Glomerular visceral epithelial cell (primary cell): ENCODE results near the gene SLC19A2.

Source experiments
- DNase-seq: peaks from one replicate; pipeline ENCODE4 v3.0.0-alpha.2; 2016; ENCODE audit errors: extremely low spot score

The SLC19A2 gene

DNA sequence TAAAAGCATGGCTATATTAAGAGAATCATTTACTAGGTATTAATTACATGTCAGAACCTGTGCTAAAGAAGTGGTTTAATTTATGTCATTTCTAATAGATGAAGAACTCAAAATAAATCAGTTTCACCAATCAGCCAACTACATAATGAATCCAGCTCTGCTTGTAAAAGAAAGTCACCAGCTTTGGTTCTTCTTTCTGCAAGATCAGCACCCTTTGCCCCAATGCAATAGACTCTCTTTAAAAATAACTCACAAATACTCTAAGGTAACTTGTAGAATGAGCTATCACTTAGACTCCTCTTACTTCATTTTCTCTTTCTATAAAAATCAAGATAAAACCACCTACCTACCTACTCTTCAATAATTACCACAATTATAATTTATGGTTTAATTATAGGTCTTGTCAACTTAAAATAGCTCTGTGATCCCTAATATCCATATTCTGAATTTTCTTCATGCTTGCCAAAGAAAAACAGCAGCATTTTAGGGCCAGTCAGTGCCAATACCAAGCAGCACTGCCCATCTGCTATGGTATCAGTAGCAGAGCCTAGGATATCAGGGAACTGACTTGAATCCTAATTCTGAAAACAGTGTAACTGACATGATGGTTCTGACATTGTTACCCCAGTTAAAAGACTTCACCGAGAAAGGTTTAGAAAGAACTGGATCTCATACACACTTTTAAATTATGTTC, 11.3 kb downstream of the SLC19A2 start:
- no peak for DNase-seq

DNA sequence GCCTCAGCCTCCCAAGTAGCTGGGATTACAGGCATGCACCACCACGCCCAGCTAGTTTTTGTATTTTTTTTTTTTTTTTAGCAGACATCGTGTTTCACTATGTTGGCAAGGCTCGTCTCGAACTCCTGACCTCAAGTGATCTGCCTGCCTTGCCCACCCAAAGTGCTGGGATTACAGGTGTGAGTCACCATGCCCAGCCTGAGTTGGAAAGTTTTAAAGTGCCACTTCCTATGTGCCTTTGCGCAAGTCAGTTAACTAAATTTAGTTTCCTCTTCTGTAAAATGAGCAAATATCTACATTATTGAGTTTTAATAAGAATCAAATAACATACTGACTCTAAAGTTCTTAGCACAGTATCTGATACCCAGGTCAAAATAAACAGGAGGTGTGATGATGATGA, 12.4 kb downstream of the SLC19A2 start:
- DNase-seq, result no peak

DNA sequence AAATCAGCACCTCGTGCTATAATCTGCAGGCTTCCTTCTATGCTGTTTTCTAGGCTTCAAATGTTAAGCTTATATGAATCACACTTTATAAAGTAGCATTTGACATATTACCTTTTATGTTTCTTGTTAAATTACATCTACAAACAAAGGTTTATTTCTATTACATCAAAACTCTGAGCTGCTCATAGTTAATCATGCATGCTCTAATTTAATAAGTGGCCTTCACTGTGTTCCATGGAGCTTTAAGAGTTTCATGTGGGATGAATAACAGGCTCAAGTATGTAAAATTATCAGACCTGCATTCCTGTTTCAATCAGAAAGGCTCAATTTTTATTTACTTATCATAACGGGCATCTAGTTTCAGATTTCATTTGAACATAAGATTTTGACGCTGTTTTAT, 13.0 kb downstream of the SLC19A2 start:
- no peak for DNase-seq

DNA sequence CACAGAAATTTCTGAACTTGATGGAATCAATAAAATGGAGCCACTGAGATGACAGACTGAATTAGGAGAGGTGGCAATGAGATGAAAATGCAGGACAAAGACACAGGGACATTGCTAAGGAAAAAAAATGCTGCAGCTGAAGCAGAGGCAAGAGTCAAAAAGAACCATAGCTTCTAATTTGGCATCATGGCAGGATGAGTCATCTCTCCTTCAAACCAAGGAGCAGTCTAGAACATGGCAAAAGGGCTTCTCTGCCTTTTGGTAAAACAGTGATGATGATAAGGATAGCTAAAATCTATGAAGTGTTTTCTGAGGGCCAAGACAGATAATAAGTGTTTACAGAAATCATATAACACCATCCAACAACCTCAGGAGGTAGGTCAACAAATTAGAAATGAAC, 16.8 kb downstream of the SLC19A2 start:
- DNase-seq, result no peak

- peak; percentile 60 for DNase-seq
Measured at GRCh38 chr1:169466259-169467230, 19.2 kb downstream of the SLC19A2 start.

DNA sequence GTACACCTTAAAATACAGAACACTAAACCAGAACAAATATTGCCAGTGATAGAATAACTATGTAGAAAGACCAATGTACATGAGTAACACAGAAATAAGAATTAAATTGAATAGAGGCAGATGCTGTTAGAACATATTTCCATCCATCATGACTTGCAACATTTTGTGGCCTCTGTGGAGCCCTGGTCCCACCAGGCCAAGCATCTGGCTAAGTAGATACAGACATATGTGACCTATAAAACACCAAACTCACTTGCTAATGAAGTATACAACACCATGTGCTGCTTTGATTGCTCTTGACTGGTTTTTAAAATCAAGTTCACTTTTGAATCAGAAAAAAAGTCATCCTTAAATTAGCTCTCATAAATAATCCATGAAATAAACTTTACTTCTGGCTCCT, 20.5 kb downstream of the SLC19A2 start:
- no peak for DNase-seq

DNA sequence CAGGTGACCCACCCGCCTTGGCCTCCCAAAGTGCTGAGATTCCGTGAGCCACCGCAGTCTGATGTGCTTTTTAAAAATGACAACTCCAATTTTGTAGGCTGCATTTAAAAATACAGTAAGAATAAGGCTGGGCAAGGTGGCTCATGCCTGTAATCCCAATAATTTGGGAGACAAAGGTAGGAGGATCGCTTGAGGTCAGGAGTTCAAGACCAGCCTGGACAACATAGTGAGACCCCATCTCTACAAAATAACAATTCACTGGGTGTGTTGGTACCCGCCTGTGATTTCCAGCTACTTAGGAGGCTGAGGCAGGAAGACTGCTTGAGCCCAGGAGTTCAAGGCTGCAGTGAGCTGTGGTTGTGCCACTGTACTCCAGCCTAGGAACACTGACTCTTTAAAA, 23.4 kb downstream of the SLC19A2 start:
- no peak for DNase-seq

- no peak for DNase-seq
Measured at GRCh38 chr1:169461390-169462000, 24.2 kb downstream of the SLC19A2 start.

DNA sequence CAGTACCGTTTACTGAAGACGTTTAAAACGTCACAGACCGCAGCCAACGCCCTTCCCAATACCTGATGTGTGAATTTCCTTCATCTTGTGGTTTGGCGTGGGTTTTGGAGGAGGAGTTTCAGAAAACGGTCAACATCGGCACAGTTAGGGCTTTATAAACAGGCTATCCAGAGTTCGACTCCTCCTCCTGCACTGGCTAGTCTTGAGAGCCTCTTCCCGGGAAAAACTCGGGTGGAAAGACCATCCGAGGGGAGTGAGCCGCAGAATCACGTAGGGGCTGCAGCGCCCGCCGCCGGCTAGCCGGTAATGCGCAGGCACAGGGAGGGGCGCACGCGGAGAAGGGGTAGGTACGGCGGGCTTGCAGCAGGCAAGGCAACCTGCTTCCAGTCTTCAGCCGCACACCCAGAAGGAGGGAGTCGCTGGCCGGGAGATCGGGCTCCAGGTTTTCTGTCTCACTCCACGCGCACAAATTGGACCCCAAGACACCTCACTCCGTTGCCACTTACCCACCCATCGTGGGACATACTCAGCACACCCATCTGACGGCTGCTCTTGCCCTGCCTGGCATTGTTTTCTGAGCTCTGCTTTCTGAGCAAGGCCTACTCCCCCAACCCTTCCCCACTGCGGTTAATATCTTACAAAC, 25.4 kb downstream of the SLC19A2 start:
- no peak for DNase-seq

DNA sequence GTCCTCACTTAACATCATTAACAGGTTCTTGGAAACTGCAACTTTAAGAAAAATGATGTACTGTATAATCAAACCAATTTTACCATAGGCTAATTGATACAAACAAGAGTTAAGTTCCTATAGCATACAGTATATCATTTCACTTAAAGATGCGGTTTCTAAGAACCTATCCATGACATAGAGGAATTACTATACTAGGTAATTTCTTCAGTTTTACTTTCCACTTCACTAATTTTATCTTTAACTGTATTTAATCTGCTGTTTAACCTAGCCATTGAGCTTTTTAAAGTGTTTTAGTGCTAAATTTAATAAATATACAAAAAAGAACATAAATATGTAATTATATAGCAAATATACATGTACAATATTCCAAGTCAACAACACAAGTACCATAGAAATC, 28.3 kb downstream of the SLC19A2 start:
- DNase-seq, result no peak

- DNase-seq, result no peak
Measured at GRCh38 chr1:169456029-169456428, 29.7 kb downstream of the SLC19A2 start.

GRCh38 chr1:169452921-169453320, 32.8 kb downstream of the SLC19A2 start:
- DNase-seq, result no peak

DNA sequence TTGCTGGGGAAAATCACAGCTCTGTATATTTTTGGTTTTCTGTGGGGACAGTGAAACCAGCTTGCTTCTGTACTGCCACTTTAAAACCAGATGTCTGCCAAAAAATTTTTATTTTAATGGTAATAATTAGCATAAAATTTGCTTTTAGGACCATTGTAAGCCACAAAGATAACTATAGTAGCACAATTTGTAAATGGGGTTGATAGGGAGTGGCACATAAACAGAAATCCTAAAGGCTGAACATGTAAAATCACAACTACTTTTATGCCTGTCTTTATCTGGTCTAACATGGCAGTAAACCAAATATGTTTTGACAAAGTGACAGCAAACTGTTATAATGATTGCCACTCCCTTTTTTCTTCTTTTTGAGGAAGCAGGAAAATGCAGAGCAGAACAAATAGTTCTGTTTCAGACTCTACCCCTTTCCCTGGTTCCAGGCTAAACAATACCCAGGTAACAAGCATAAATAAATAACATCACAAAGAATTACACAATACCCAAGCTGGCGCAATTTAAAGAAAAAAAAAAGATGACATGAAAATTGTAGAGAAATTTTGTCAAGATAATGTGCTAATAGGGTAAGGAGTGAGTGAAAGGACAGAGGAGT, 34.4 kb downstream of the SLC19A2 start:
- no peak for DNase-seq

- DNase-seq, result no peak
Measured at GRCh38 chr1:169443923-169444322, 41.8 kb downstream of the SLC19A2 start.

DNA sequence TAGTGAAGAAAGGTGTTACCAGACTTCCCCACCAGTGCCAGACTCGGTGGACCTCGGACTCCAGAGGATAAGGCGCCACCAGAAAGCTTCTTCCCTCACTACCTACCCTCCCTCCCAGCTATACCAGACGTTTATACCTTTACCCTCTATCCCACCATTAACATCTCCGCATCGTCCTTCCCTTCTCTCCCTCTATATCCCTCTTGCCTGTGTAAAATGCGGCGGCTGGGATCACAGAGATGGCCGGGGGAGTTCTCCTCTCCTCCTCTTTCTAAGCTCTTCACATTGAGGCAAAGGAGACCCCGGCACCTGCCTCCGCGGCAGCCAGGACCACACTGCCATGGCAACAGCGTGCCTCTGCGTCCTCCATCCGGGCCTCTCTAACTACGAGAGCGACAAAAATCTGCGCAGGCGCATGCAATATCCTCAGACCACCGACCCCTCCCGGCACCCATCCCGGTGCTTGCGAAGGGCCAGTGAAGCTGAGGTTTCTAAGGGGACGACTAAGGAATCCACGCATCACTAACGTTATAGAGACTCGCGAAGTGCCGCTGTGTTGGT, 58.6 kb downstream of the SLC19A2 start, which contains the start of gene CCDC181:
Gene CCDC181, minus strand, starts transcription at position 394 of the 561 bp plus-strand sequence. CDS start 2,547 bp downstream, outside the sequence.
- DNase-seq, result peak; percentile 70

- no peak for DNase-seq
Measured at GRCh38 chr1:169426174-169426705, 59.5 kb downstream of the SLC19A2 start.

- DNase-seq, result no peak
Measured at GRCh38 chr1:169421309-169421708, 64.4 kb downstream of the SLC19A2 start.

- no peak for DNase-seq
Measured at GRCh38 chr1:169414952-169415351, 70.8 kb downstream of the SLC19A2 start.
